HepG2 (cell line): Measurements from ENCODE around the gene ENO2. TPM values are rescaled to one million over a fixed set of nuclear protein-coding genes. Genes with fewer than 3 reads are reported as not detected.

ENCODE experiments used
- AHDC1 ChIP-seq: sonication (generic); formaldehyde crosslinking; IDR thresholded peaks from 2 replicates; pipeline ENCODE4 v1.5.1; 2020; ENCODE audit warnings: mild to moderate bottlenecking, missing genetic modification reagents, borderline replicate concordance
- ARID5B ChIP-seq: IDR thresholded peaks from 2 replicates; pipeline ENCODE4 v1.4.0; 2020; ENCODE audit warnings: mild to moderate bottlenecking, missing genetic modification reagents
- HMGXB3 ChIP-seq: sonication (generic); formaldehyde crosslinking; IDR thresholded peaks from 2 replicates; pipeline ENCODE4 v1.4.0; 2020; ENCODE audit warnings: missing genetic modification reagents, borderline replicate concordance
- HNF4G ChIP-seq, 2 experiments: sonication (generic) in 1 of 2; formaldehyde crosslinking in 1 of 2; IDR thresholded peaks; 2 replicates each; pipeline versions ENCODE4 v1.4.0 to v1.6.1; 2011 to 2020; ENCODE audit warnings: borderline replicate concordance in 2 of 2, low read depth in 2 of 2, mild to moderate bottlenecking in 2 of 2, low read length in 1 of 2, missing genetic modification reagents in 1 of 2, moderate library complexity in 1 of 2
- MIER3 ChIP-seq: IDR thresholded peaks from 2 replicates; pipeline ENCODE4 v1.6.1; 2016; ENCODE audit warnings: missing compliant biosample characterization, borderline replicate concordance
- TCF12 ChIP-seq, 2 experiments: fragments of 450-650 bp in 1 of 2; sonication (generic) in 1 of 2; formaldehyde crosslinking in 1 of 2; IDR thresholded peaks; 2 replicates each; pipeline versions ENCODE4 v1.6.1 to v1.8.0; 2017 to 2022; ENCODE audit warnings: antibody characterized with exemption in 1 of 2, mild to moderate bottlenecking in 1 of 2, missing genetic modification reagents in 1 of 2, moderate library complexity in 1 of 2
- ZBTB2 ChIP-seq: sonication (generic); formaldehyde crosslinking; IDR thresholded peaks from 2 replicates; pipeline ENCODE4 v1.8.0; 2022; ENCODE audit warnings: low read depth, missing genetic modification reagents
- ZBTB26 ChIP-seq: IDR thresholded peaks from 2 replicates; pipeline ENCODE4 v1.6.1; 2016; ENCODE audit warnings: missing compliant biosample characterization, missing genetic modification reagents, borderline replicate concordance
- polyA plus RNA-seq, 8 experiments: library from polyadenylated mRNA; depleted of rRNA in 3 of 8; stranded (reverse) in 7 of 8; unstranded in 1 of 8; fragments of >200 nt; fragmentation: Illumina TruSeq in 4 of 8; extraction: Trizol in 4 of 8; gene quantifications; 2 replicates each; pipeline versions ENCODE4 v1.2.1 to v1.2.3, GENCODE V29; 2011 to 2016; ENCODE audit warnings: low read depth in 4 of 8, missing spikeins in 1 of 8, mixed read lengths in 1 of 8; ENCODE audit not compliant: insufficient read depth in 1 of 8
- total RNA-seq, 5 experiments: library from RNA; depleted of rRNA; stranded (reverse); fragments of >200 nt; fragmentation: Illumina TruSeq; extraction: Trizol; gene quantifications; 2 replicates each; pipeline ENCODE4 v1.2.3, GENCODE V29; 2016; ENCODE audit warnings: low read depth in 1 of 5

The ENO2 gene
- total and polyA plus RNA-seq, 2 of the 13 experiments (the other 11 are each of a cell fraction or from before 2014, with no cell fraction given), result 19.3 to 136 TPM

- TF ChIP-seq ARID5B (CRISPR knock-in tag) (peak; percentile 81), TCF12 (IDR thresholded peaks at IDR 0.05) (no peak), TCF12 (CRISPR knock-in tag; IDR thresholded peaks at IDR 0.05) (peak; percentile 61; the same call in 1 of the 2 replicates), ZBTB26 (CRISPR knock-in tag) (no peak), ZBTB2 (CRISPR knock-in tag) (peak; percentile 79; the same call in 1 of the 2 replicates), AHDC1 (no peak), MIER3 (CRISPR knock-in tag) (peak; percentile 89), HMGXB3 (CRISPR knock-in tag) (no peak), HNF4G (IDR thresholded peaks at IDR 0.05; ENCODE audit: borderline replicate concordance, low read depth, low read length) (peak; percentile 14; the same call in 1 of the 2 replicates), HNF4G (CRISPR knock-in tag; IDR thresholded peaks at IDR 0.05; ENCODE audit: borderline replicate concordance, low read depth) (no peak)
Observed at GRCh38 chr12:6890789-6891645, 23.4 kb upstream of the ENO2 start (continued).
